ENCODE measurements around the gene PCNT.

The PCNT gene

DNA sequence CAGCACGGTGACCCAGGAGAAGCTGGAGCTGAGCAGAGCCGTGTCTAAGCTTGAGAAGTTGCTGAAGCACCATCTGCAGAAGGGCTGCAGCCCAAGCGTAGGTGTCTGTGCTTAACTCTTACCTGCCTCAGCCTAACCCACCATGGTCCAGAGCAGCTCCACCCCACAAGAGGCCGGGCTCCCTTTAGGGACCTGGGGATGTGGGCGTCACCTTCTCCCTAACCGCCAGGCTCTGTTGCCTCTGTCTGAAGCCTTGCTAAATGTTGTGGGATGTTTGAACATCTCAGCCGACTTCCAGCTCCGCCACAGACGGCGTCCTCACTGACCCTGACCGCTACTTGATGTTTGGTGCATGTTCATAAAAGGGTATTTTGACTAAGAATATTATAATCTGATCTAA, 114.3 kb downstream of the PCNT start:
- no peak for DNase-seq (ENCODE audit: low spot score)
- TF ChIP-seq, protein P1, sequence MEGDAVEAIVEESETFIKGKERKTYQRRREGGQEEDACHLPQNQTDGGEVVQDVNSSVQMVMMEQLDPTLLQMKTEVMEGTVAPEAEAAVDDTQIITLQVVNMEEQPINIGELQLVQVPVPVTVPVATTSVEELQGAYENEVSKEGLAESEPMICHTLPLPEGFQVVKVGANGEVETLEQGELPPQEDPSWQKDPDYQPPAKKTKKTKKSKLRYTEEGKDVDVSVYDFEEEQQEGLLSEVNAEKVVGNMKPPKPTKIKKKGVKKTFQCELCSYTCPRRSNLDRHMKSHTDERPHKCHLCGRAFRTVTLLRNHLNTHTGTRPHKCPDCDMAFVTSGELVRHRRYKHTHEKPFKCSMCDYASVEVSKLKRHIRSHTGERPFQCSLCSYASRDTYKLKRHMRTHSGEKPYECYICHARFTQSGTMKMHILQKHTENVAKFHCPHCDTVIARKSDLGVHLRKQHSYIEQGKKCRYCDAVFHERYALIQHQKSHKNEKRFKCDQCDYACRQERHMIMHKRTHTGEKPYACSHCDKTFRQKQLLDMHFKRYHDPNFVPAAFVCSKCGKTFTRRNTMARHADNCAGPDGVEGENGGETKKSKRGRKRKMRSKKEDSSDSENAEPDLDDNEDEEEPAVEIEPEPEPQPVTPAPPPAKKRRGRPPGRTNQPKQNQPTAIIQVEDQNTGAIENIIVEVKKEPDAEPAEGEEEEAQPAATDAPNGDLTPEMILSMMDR (IDR thresholded peaks at IDR 0.05; ENCODE audit: borderline replicate concordance, control extremely low read depth, extremely low read depth, insufficient read depth, missing control alignments): no peak
- in situ Hi-C loops (cut with MboI; ENCODE audit: low sequenced_read_pairs, unreplicated experiment): no loop called here

- in situ Hi-C loops (cut with MboI; ENCODE audit: low sequenced_read_pairs, unreplicated experiment): no loop called here
- DNase-seq (ENCODE audit: low spot score): no peak
- TF ChIP-seq, protein P1 (IDR thresholded peaks at IDR 0.05; ENCODE audit: borderline replicate concordance, control extremely low read depth, extremely low read depth, insufficient read depth, missing control alignments): no peak
Measured at GRCh38 chr21:46439906-46440305, 116.0 kb downstream of the PCNT start.

- DNase-seq (ENCODE audit: low spot score): no peak
- in situ Hi-C loops (cut with MboI; ENCODE audit: low sequenced_read_pairs, unreplicated experiment): no loop called here
- TF ChIP-seq, protein P1 (IDR thresholded peaks at IDR 0.05; ENCODE audit: borderline replicate concordance, control extremely low read depth, extremely low read depth, insufficient read depth, missing control alignments): no peak
Measured at GRCh38 chr21:46441331-46441730, 117.4 kb downstream of the PCNT start.

- no peak for DNase-seq (ENCODE audit: low spot score)
- TF ChIP-seq, protein P1 (IDR thresholded peaks at IDR 0.05; ENCODE audit: borderline replicate concordance, control extremely low read depth, extremely low read depth, insufficient read depth, missing control alignments): no peak
- in situ Hi-C loops (cut with MboI; ENCODE audit: low sequenced_read_pairs, unreplicated experiment): no loop called here
Measured at GRCh38 chr21:46441961-46442498, 118.1 kb downstream of the PCNT start.

DNA sequence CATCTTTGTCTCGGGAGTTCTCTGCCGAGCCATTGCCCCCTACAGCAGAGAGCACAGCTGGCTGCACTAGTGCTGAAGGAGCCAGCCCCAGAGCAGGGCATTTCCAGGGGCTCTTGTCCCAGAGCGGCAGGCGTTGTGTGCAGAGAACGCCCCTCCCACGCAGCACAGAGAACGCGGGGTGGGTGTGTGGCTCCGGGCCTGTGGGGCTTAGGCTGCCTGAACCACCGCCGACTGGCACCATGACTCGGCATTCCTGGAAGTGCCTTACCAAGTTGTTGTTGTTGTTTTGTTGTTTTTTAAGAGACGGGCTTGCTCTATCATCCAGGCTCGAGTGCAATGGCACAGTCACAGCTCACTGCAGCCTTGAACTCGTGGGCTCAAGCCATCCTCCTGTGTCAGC, 119.0 kb downstream of the PCNT start:
- no peak for DNase-seq (ENCODE audit: low spot score)
- in situ Hi-C loops (cut with MboI; ENCODE audit: low sequenced_read_pairs, unreplicated experiment): no loop called here
- TF ChIP-seq, protein P1 (IDR thresholded peaks at IDR 0.05; ENCODE audit: borderline replicate concordance, control extremely low read depth, extremely low read depth, insufficient read depth, missing control alignments): no peak

- in situ Hi-C loops (cut with MboI; ENCODE audit: low sequenced_read_pairs, unreplicated experiment): no loop called here
- TF ChIP-seq, protein P1 (IDR thresholded peaks at IDR 0.05; ENCODE audit: borderline replicate concordance, control extremely low read depth, extremely low read depth, insufficient read depth, missing control alignments): no peak
- DNase-seq (ENCODE audit: low spot score): no peak
Measured at GRCh38 chr21:46443910-46444309, 120.0 kb downstream of the PCNT start.
